Mesendoderm (in vitro differentiated cells): ENCODE results near the gene DNAJC8.

Experiments used
- DNase-seq: peaks from one replicate; pipeline ENCODE4 v3.0.0; 2013
- H2AK5ac ChIP-seq: 2 replicates; pipeline ENCODE4 v1.6.1; 2013; ENCODE audit warnings: low read length, inconsistent platforms
- H2BK120ac ChIP-seq: 2 replicates; pipeline ENCODE4 v1.6.1; 2013; ENCODE audit warnings: low read depth, mild to moderate bottlenecking, low read length, moderate library complexity, mixed read lengths
- H2BK15ac ChIP-seq: replicated peaks from 2 replicates; pipeline ENCODE4 v1.6.1; 2013; ENCODE audit warnings: low read depth, mild to moderate bottlenecking, moderate library complexity
- H2BK5ac ChIP-seq: 2 replicates; pipeline ENCODE4 v1.6.1; 2013; ENCODE audit warnings: low read length, inconsistent platforms
- H3K18ac ChIP-seq: 2 replicates; pipeline ENCODE4 v1.6.1; 2013; ENCODE audit warnings: mild to moderate bottlenecking, low read length, mixed read lengths
- H3K23ac ChIP-seq: one replicate; pipeline ENCODE4 v1.6.1; 2013; ENCODE audit warnings: low read length
- H3K27ac ChIP-seq: 2 replicates; pipeline ENCODE4 v1.5.1; 2013; ENCODE audit warnings: low read depth, mild to moderate bottlenecking, inconsistent platforms, low read length, moderate library complexity
- H3K27me3 ChIP-seq: 2 replicates; pipeline ENCODE4 v1.6.1; 2013; ENCODE audit warnings: low read length, control low read depth, mild to moderate bottlenecking, inconsistent platforms; ENCODE audit not compliant: insufficient read depth, poor library complexity
- H3K36me3 ChIP-seq: 2 replicates; pipeline ENCODE4 v1.6.1; 2013; ENCODE audit warnings: low read length, inconsistent platforms; ENCODE audit not compliant: control insufficient read depth, insufficient read depth
- H3K4ac ChIP-seq: one replicate; pipeline ENCODE4 v1.6.1; 2013; ENCODE audit warnings: low read depth, mild to moderate bottlenecking, low read length, moderate library complexity
- H3K4me1 ChIP-seq: 2 replicates; pipeline ENCODE4 v1.6.1; 2013; ENCODE audit warnings: low read depth, low read length, inconsistent platforms; ENCODE audit not compliant: control insufficient read depth
- H3K4me2 ChIP-seq: 2 replicates; pipeline ENCODE4 v1.6.1; 2013; ENCODE audit warnings: low read length
- H3K4me3 ChIP-seq: 2 replicates; pipeline ENCODE4 v1.5.1; 2013; ENCODE audit warnings: mild to moderate bottlenecking, low read length
- H3K56ac ChIP-seq: one replicate; pipeline ENCODE4 v1.6.1; 2013; ENCODE audit warnings: low read length
- H3K79me1 ChIP-seq: 2 replicates; pipeline ENCODE4 v1.6.1; 2013; ENCODE audit warnings: low read length, inconsistent platforms
- H3K79me2 ChIP-seq: 2 replicates; pipeline ENCODE4 v1.6.1; 2013; ENCODE audit warnings: mild to moderate bottlenecking, low read length; ENCODE audit not compliant: control insufficient read depth, insufficient read depth
- H3K9ac ChIP-seq: 2 replicates; pipeline ENCODE4 v1.6.1; 2013; ENCODE audit warnings: low read length, inconsistent platforms
- H4K5ac ChIP-seq: one replicate; pipeline ENCODE4 v1.6.1; 2013; ENCODE audit warnings: low read length
- H4K8ac ChIP-seq: one replicate; pipeline ENCODE4 v1.6.1; 2013; ENCODE audit warnings: low read depth, mild to moderate bottlenecking, control low read depth, low read length, moderate library complexity
- WGBS: extraction: QIAGEN DNeasy Blood & Tissue Kit; methylation state at CpG from one replicate; pipeline ENCODE4 v1.1.7; 2013; ENCODE audit warnings: low lambda C conversion rate, missing lambda C conversion rate; ENCODE audit not compliant: insufficient coverage; ENCODE audit errors: extremely low coverage; 5-methylcytosine and 5-hydroxymethylcytosine counted together

The DNAJC8 gene

GRCh38 chr1:28154078-28154594, 78.7 kb downstream of the DNAJC8 start:
- Histone ChIP-seq H3K36me3 (no peaks in the 10 kb centered on the region), H3K9ac (no peak overlapping the region), H3K4me3 (no peak overlapping the region), H3K79me1 (no peaks in the 10 kb centered on the region), H4K8ac (no peak overlapping the region), H3K23ac (no peak overlapping the region), H3K4ac (no peak overlapping the region), H2BK120ac (no peak overlapping the region), H2BK15ac (no peak overlapping the region), H3K27ac (no peak overlapping the region), H3K79me2 (no peaks in the 10 kb centered on the region), H3K18ac (no peak overlapping the region), H2BK5ac (no peak overlapping the region), H2AK5ac (no peak overlapping the region), H3K27me3 (no peaks in the 10 kb centered on the region), H3K4me2 (no peak overlapping the region), H4K5ac (no peak overlapping the region), H3K4me1 (no peaks in the 10 kb centered on the region), H3K56ac (no peak overlapping the region)
- WGBS = no CpG with 5 or more reads among the region's 9 CpGs
- no peak for DNase-seq
